HepG2 (cell line): ENCODE data around the gene ENDOD1. TPM values are rescaled to one million over a fixed set of nuclear protein-coding genes. Genes with fewer than 3 reads are reported as not detected.

Experiments used
- DMAP1 ChIP-seq: IDR thresholded peaks from 2 replicates; pipeline ENCODE4 v1.6.1; 2016
- ELF3 ChIP-seq: IDR thresholded peaks from 2 replicates; pipeline ENCODE4 v1.6.1; 2016; ENCODE audit warnings: missing genetic modification reagents, missing compliant biosample characterization
- HCFC1 ChIP-seq: fragments of 150-350 bp; IDR thresholded peaks from 2 replicates; pipeline ENCODE4 v1.6.1; 2014; ENCODE audit warnings: low read depth, low read length
- HDAC1 ChIP-seq: sonication (generic); formaldehyde crosslinking; IDR thresholded peaks from 2 replicates; pipeline ENCODE4 v1.5.1; 2020; ENCODE audit warnings: mild to moderate bottlenecking, missing genetic modification reagents
- HNRNPK ChIP-seq: fragments of 200-400 bp; formaldehyde crosslinking; IDR thresholded peaks from 2 replicates; pipeline ENCODE4 v1.6.1; 2018; ENCODE audit warnings: low read length, low read depth, moderate library complexity, mild to moderate bottlenecking; ENCODE audit not compliant: poor library complexity, severe bottlenecking
- JUN ChIP-seq: sonication (generic); formaldehyde crosslinking; IDR thresholded peaks from 2 replicates; pipeline ENCODE4 v1.4.0; 2020; ENCODE audit warnings: mild to moderate bottlenecking, missing genetic modification reagents
- MAF1 ChIP-seq: sonication (generic); formaldehyde crosslinking; IDR thresholded peaks from 2 replicates; pipeline ENCODE4 v1.5.0; 2020; ENCODE audit warnings: missing genetic modification reagents, borderline replicate concordance
- NAIF1 ChIP-seq: sonication (generic); formaldehyde crosslinking; IDR thresholded peaks from 2 replicates; pipeline ENCODE4 v1.5.0; 2020; ENCODE audit warnings: mild to moderate bottlenecking, missing genetic modification reagents, borderline replicate concordance
- PLRG1 ChIP-seq: fragments of 450-650 bp; conservative IDR thresholded peaks from 2 replicates; pipeline ENCODE4 v1.6.1; 2016
- POLR2AphosphoS5 ChIP-seq: IDR thresholded peaks from 2 replicates; pipeline ENCODE4 v1.6.1; 2012; ENCODE audit warnings: low read depth, low read length
- PRDM10 ChIP-seq: sonication (generic); formaldehyde crosslinking; IDR thresholded peaks from 2 replicates; pipeline ENCODE4 v1.4.0; 2020; ENCODE audit warnings: low read depth, missing genetic modification reagents
- SMAD9 ChIP-seq: sonication (generic); formaldehyde crosslinking; IDR thresholded peaks from 2 replicates; pipeline ENCODE4 v1.5.1; 2020; ENCODE audit warnings: mild to moderate bottlenecking, missing genetic modification reagents
- SNRNP70 ChIP-seq: fragments of 200-400 bp; formaldehyde crosslinking; IDR thresholded peaks from 2 replicates; pipeline ENCODE4 v1.6.1; 2017; ENCODE audit warnings: mild to moderate bottlenecking, low read depth, low read length, moderate library complexity
- SPEN ChIP-seq: sonication (generic); formaldehyde crosslinking; IDR thresholded peaks from 2 replicates; pipeline ENCODE4 v1.5.1; 2020; ENCODE audit warnings: low read depth, mild to moderate bottlenecking, missing genetic modification reagents
- ZFAT ChIP-seq: sonication (generic); formaldehyde crosslinking; conservative IDR thresholded peaks from 2 replicates; pipeline ENCODE4 v1.8.1; 2023; ENCODE audit warnings: missing genetic modification reagents, inconsistent platforms
- ZFP82 ChIP-seq: sonication (generic); formaldehyde crosslinking; IDR thresholded peaks from 2 replicates; pipeline ENCODE4 v1.5.1; 2020; ENCODE audit warnings: mild to moderate bottlenecking, missing genetic modification reagents, borderline replicate concordance
- ZKSCAN1 ChIP-seq: fragments of 150-350 bp; IDR thresholded peaks from 2 replicates; pipeline ENCODE4 v1.6.1; 2014; ENCODE audit warnings: low read length
- ZMYM2 ChIP-seq: sonication (generic); formaldehyde crosslinking; IDR thresholded peaks from 2 replicates; pipeline ENCODE4 v1.8.0; 2022; ENCODE audit warnings: mild to moderate bottlenecking, missing genetic modification reagents
- ZNF30 ChIP-seq: sonication (generic); formaldehyde crosslinking; IDR thresholded peaks from 2 replicates; pipeline ENCODE4 v1.5.0; 2020; ENCODE audit warnings: mild to moderate bottlenecking, missing genetic modification reagents
- ZNF569 ChIP-seq: sonication (generic); formaldehyde crosslinking; IDR thresholded peaks from 2 replicates; pipeline ENCODE4 v1.5.0; 2020; ENCODE audit warnings: mild to moderate bottlenecking, missing genetic modification reagents, moderate library complexity, borderline replicate concordance
- ZNF572 ChIP-seq: sonication (generic); formaldehyde crosslinking; IDR thresholded peaks from 2 replicates; pipeline ENCODE4 v1.5.1; 2020; ENCODE audit warnings: mild to moderate bottlenecking, missing genetic modification reagents
- ZNF672 ChIP-seq: sonication (generic); formaldehyde crosslinking; IDR thresholded peaks from 2 replicates; pipeline ENCODE4 v1.8.1; 2022; ENCODE audit warnings: missing genetic modification reagents
- ZNF687 ChIP-seq: sonication (generic); formaldehyde crosslinking; IDR thresholded peaks from 2 replicates; pipeline ENCODE4 v1.5.1; 2020; ENCODE audit warnings: mild to moderate bottlenecking, missing genetic modification reagents, moderate library complexity
- ZNF772 ChIP-seq: sonication (generic); formaldehyde crosslinking; IDR thresholded peaks from 2 replicates; pipeline ENCODE4 v1.5.0; 2020; ENCODE audit warnings: mild to moderate bottlenecking, missing genetic modification reagents
- polyA plus RNA-seq, 8 experiments: library from polyadenylated mRNA; depleted of rRNA in 3 of 8; stranded (reverse) in 7 of 8; unstranded in 1 of 8; fragments of >200 nt; fragmentation: Illumina TruSeq in 4 of 8; extraction: Trizol in 4 of 8; gene quantifications; 2 replicates each; pipeline versions ENCODE4 v1.2.1 to v1.2.3, GENCODE V29; 2011 to 2016; ENCODE audit warnings: low read depth in 4 of 8, missing spikeins in 1 of 8, mixed read lengths in 1 of 8; ENCODE audit not compliant: insufficient read depth in 1 of 8
- total RNA-seq, 5 experiments: library from RNA; depleted of rRNA; stranded (reverse); fragments of >200 nt; fragmentation: Illumina TruSeq; extraction: Trizol; gene quantifications; 2 replicates each; pipeline ENCODE4 v1.2.3, GENCODE V29; 2016; ENCODE audit warnings: low read depth in 1 of 5
- TF ChIP-seq, protein P1 (sequence below): sonication (generic); formaldehyde crosslinking; IDR thresholded peaks from 2 replicates; pipeline ENCODE4 v1.4.0; 2020; ENCODE audit warnings: mild to moderate bottlenecking, missing genetic modification reagents

ENDOD1 gene
- total and polyA plus RNA-seq, 2 of the 13 experiments (the other 11 are each of a cell fraction or from before 2014, with no cell fraction given), result 2.0 to 6.8 TPM

DNA sequence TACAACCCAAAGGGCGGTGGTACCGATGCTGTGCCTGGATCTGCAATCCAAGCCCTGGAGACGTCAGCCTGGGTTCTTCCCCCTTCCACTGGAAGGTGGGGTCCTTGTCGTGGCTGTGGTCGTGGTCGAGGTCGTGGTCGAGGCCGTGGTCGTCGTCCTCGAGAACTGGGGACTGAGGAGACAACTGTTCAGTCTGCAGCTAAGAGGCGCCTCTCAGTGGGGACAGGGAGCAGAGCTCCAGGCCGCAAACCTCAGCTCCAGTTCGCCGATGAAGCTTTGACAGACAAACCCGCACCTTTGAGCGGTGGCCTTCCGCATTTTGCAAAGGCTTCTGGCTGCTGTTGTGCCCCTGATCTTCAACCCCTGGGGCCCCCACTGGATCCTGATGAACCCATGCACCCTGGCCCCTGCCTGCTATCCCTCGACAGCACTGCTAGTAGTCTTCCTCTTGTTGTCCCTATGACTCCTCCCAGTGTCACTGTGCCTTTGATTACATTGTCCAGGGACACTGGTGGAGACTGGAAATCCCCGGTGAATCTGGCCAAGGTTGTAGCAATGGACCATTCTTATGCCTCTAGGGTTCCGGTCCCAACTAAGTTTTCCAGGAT, 38.9 kb upstream of the ENDOD1 start (continued):
- TF ChIP-seq ZNF569 (CRISPR knock-in tag), result no peak
- no peak for TF ChIP-seq HNRNPK
- no peak for TF ChIP-seq ZNF30 (CRISPR knock-in tag)
- TF ChIP-seq PRDM10 (CRISPR knock-in tag), result no peak
- TF ChIP-seq POLR2AphosphoS5, result no peak
- TF ChIP-seq, protein P1, sequence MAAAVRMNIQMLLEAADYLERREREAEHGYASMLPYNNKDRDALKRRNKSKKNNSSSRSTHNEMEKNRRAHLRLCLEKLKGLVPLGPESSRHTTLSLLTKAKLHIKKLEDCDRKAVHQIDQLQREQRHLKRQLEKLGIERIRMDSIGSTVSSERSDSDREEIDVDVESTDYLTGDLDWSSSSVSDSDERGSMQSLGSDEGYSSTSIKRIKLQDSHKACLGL (CRISPR knock-in tag), result no peak
- TF ChIP-seq JUN (CRISPR knock-in tag), result no peak
- TF ChIP-seq ZNF687 (CRISPR knock-in tag), result peak; percentile 33; the same call in 1 of the 2 replicates
- TF ChIP-seq ZNF572, result no peak
- 0 out of 2 replicates have a peak, but pooled peaks have one; percentile 25 for TF ChIP-seq SPEN (CRISPR knock-in tag)
- TF ChIP-seq DMAP1, result no peak
- no peak for TF ChIP-seq ZNF772 (CRISPR knock-in tag)
- no peak for TF ChIP-seq PLRG1
- no peak for TF ChIP-seq MAF1 (CRISPR knock-in tag)
- TF ChIP-seq NAIF1 (CRISPR knock-in tag), result no peak
- TF ChIP-seq SMAD9 (CRISPR knock-in tag), result no peak
- TF ChIP-seq HDAC1 (CRISPR knock-in tag), result no peak
- TF ChIP-seq ZKSCAN1, result no peak
- TF ChIP-seq SNRNP70, result no peak
- TF ChIP-seq ZNF672, result no peak
- no peak for TF ChIP-seq ZMYM2 (CRISPR knock-in tag)
- no peak for TF ChIP-seq HCFC1
- TF ChIP-seq ZFAT (CRISPR knock-in tag), result no peak
- TF ChIP-seq ZFP82 (CRISPR knock-in tag), result no peak
- TF ChIP-seq ELF3, result no peak
